ENCODE results near the gene SETD1A.

DNA sequence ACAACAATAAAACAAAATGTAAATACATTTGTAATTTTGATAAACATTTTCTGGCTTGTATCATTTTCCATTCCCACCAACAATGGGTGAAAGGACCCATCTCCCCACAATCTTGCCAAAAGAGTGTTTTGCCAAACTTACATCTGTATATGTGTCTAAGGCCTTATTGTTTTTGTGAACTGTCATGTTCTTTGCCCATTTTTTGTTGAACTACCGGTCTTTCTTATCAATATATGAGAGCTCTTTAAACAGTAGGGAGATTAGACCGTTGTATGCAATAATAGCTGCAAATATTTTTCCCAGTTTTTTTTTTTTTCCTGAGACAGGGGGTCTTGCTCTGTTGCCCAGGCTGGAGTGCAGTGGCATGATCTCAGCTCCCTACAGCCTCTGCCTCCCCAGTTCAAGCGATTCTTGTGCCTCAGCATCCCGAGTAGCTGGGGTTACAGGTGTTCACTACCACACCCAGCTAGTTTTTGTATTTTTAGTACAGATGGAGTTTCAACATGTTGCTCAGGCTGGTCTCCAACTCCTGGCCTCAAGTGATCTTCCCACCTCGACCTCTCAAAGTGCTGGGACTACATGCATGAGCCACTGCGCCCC lies 66.2 kb downstream of the SETD1A start:
- TF ChIP-seq, protein P1, sequence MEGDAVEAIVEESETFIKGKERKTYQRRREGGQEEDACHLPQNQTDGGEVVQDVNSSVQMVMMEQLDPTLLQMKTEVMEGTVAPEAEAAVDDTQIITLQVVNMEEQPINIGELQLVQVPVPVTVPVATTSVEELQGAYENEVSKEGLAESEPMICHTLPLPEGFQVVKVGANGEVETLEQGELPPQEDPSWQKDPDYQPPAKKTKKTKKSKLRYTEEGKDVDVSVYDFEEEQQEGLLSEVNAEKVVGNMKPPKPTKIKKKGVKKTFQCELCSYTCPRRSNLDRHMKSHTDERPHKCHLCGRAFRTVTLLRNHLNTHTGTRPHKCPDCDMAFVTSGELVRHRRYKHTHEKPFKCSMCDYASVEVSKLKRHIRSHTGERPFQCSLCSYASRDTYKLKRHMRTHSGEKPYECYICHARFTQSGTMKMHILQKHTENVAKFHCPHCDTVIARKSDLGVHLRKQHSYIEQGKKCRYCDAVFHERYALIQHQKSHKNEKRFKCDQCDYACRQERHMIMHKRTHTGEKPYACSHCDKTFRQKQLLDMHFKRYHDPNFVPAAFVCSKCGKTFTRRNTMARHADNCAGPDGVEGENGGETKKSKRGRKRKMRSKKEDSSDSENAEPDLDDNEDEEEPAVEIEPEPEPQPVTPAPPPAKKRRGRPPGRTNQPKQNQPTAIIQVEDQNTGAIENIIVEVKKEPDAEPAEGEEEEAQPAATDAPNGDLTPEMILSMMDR (IDR thresholded peaks at IDR 0.05; ENCODE audit: low read depth, low read length): no peak
- TF ChIP-seq MYC (IDR thresholded peaks at IDR 0.05; ENCODE audit: low read depth, low read length) (no peak), POLR2A (IDR thresholded peaks at IDR 0.05; ENCODE audit: extremely low read depth, insufficient read length) (no peak)

Data from NB4 (cell line).